Central memory CD4-positive, alpha-beta T cell (primary cell): ENCODE measurements around the gene ZNF407.
"Not testable (repeated sequence)": the region's sequence is repeated elsewhere in the genome, so short reads cannot be mapped to it uniquely, and the experiment has no call there.

Experiments used
- DNase-seq: peaks from one replicate; pipeline ENCODE4 v3.0.0; 2022

Gene ZNF407

GRCh38 chr18:75083131-75083530, 485.5 kb downstream of the ZNF407 start:
- no peak for DNase-seq

- no peak for DNase-seq
Measured at GRCh38 chr18:75083761-75084160, 486.1 kb downstream of the ZNF407 start.

- DNase-seq = not testable (repeated sequence)
Measured at GRCh38 chr18:75085676-75086075, 488.0 kb downstream of the ZNF407 start.

GRCh38 chr18:75086494-75087034, 488.9 kb downstream of the ZNF407 start:
- DNase-seq = no peak

- DNase-seq = no peak
Measured at GRCh38 chr18:75087119-75088020, 489.7 kb downstream of the ZNF407 start.

GRCh38 chr18:75088021-75088506, 490.4 kb downstream of the ZNF407 start:
- DNase-seq = no peak

GRCh38 chr18:75088622-75089211, 491.0 kb downstream of the ZNF407 start:
- no peak for DNase-seq

- no peak for DNase-seq
Measured at GRCh38 chr18:75089748-75090327, 492.2 kb downstream of the ZNF407 start.

- DNase-seq = no peak
Measured at GRCh38 chr18:75090336-75090735, 492.7 kb downstream of the ZNF407 start.

GRCh38 chr18:75097491-75098225, 500.0 kb downstream of the ZNF407 start:
- no peak for DNase-seq

GRCh38 chr18:75100832-75101630, 503.4 kb downstream of the ZNF407 start:
- DNase-seq = no peak

- DNase-seq = no peak
Measured at GRCh38 chr18:75101916-75102315, 504.2 kb downstream of the ZNF407 start.

- not testable (repeated sequence) for DNase-seq
Measured at GRCh38 chr18:75104029-75104428, 506.4 kb downstream of the ZNF407 start.

GRCh38 chr18:75104483-75104882, 506.8 kb downstream of the ZNF407 start:
- DNase-seq = no peak

GRCh38 chr18:75105551-75106254, 508.0 kb downstream of the ZNF407 start:
- DNase-seq = no peak

- DNase-seq = no peak
Measured at GRCh38 chr18:75106746-75107145, 509.1 kb downstream of the ZNF407 start.

- no peak for DNase-seq
Measured at GRCh38 chr18:75107196-75107930, 509.7 kb downstream of the ZNF407 start.

- no peak for DNase-seq
Measured at GRCh38 chr18:75107931-75108276, 510.2 kb downstream of the ZNF407 start.

GRCh38 chr18:75108579-75109318, 511.1 kb downstream of the ZNF407 start:
- DNase-seq = no peak

- no peak for DNase-seq
Measured at GRCh38 chr18:75109319-75109691, 511.6 kb downstream of the ZNF407 start.
